AG09309 (cell line): ENCODE data around the gene SNX32.
"Not testable (repeated sequence)": the region's sequence is repeated elsewhere in the genome, so short reads cannot be mapped to it uniquely, and the experiment has no call there.

Experiments used
- DNase-seq: peaks from one replicate; pipeline ENCODE4 v3.0.0-alpha.2; 2010; ENCODE audit warnings: low read depth
- H3K4me3 ChIP-seq: 2 replicates; pipeline ENCODE4 v1.5.1; 2011; ENCODE audit warnings: mild to moderate bottlenecking, low read depth, low read length, moderate library complexity; ENCODE audit not compliant: control insufficient read depth
- CTCF ChIP-seq: IDR thresholded peaks from 2 replicates; pipeline ENCODE4 v1.5.1; 2011; ENCODE audit warnings: mild to moderate bottlenecking, low read depth, low read length, inconsistent platforms; ENCODE audit not compliant: insufficient read depth, control insufficient read depth; ENCODE audit errors: missing control alignments

The SNX32 gene

GRCh38 chr11:65891219-65892136, 57.7 kb downstream of the SNX32 start:
- DNase-seq, result no peak
- peak; percentile 34 for TF ChIP-seq CTCF

DNA sequence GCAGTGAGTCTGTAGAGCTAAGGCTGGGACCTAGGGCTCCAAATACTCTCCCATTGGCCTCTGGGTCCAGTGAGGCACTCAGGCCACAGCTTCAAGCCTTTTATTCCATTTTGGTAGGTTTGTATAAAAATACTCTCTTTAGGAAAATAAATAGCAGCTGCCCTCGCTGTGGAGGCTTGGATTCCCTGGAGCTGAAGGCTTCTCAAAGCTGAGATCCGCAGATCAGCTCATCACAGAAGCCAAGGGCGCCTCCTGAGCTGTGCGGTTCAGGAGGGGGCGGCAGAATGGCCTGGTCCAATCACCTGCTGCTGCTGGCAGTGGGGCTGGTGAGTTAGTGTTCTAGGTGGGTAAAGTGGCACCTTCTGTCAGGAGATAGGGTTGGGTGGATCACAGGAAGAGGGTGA, 58.4 kb downstream of the SNX32 start:
- peak overlapping the region; percentile 50 for H3K4me3 ChIP-seq

More at GRCh38 chr11:65891219-65892136, 57.7 kb downstream of the SNX32 start:
- H3K4me3 ChIP-seq, result peak overlapping the region; percentile 50

GRCh38 chr11:65892661-65893317, 59.0 kb downstream of the SNX32 start:
- DNase-seq, result no peak
- H3K4me3 ChIP-seq, result peak overlapping the region; percentile 50
- TF ChIP-seq CTCF, result no peak

More for the DNA sequence above, 58.4 kb downstream of the SNX32 start:
- DNase-seq, result not testable (repeated sequence)

GRCh38 chr11:65894034-65894591, 60.4 kb downstream of the SNX32 start:
- no peak for DNase-seq
- TF ChIP-seq CTCF, result no peak
- no peak overlapping the region; the same call in 1 of the 2 replicates for H3K4me3 ChIP-seq

DNA sequence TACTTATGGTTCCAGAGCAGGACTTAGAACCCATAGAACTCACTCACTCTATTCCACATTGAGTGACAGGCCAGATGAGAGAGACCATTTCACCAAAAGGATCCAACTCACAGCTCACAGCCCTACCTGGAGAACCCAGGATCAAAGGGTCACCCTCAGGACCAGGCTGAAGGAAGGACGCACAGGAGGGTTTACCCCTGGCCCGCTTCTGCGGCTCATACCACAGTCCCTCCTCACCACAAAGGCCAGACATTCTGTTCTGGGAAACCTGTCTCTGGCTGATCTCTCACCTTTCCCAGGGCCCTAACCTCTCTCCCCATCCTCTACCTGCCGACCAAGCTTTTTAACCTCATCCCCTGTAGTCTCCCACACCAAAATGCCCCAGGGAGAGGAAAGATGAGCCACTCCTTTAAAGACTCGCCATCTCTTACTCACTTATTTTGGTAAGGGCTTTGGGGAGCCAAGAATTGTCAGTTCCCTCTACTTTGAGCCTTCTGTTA, 61.8 kb downstream of the SNX32 start:
- no peak for DNase-seq
- no peak for TF ChIP-seq CTCF
- H3K4me3 ChIP-seq, result no peak overlapping the region

DNA sequence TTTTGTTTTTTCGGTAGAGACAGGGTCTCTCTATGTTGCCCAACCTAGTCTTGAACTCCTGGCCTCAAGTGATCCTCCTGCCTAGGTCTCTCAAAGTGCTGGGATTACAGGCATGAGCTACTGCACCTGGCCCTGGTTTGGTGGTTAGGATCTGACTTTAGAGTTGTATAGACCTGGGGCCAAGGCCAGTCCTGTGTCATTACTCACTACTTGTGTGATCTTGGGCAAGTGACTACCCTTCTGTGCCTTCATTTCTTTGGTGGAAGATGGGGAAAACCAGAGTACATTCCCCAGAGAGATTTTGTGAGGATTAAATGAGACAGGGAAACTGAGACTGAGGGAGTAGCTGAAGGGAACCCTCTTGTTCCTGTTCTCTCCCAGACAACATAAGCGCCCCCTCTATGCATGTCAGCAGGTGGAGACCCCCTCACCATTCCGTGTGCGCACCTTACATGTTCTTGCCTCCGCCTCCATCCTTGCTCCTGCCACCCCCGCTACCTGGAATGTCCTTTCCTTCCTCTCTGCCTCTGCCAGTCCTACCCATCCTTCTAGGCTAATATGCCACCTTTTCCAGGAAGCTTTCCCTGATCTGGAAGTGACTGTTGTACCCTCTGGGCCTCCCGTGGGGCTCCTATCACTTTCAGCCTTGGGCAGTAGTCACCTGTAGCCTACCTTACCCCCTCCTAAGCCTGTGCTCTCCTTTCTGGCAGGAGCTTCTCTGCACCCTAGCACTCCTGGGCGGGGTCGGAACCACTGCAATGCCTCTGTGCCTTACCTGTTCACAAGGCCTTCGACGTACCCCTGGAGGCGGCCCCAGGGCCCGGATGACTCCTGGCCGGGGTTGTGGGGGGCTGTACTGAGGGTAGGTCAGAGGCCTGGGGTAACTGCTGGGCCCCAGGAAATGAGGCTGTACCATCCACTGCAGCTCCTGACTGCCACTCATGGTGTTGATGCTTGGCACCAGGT, 62.6 kb downstream of the SNX32 start:
- DNase-seq, result no peak
- peak overlapping the region; percentile 37 for H3K4me3 ChIP-seq
- TF ChIP-seq CTCF, result no peak
